ENCODE measurements around the gene DNM2. TPM values are rescaled to one million over a fixed set of nuclear protein-coding genes. Genes with fewer than 3 reads are reported as not detected.

Gene DNM2
- total and polyA plus RNA-seq, 9 of the 15 experiments (the other 6 are each of a cell fraction or from before 2014, with no cell fraction given): 2.2 to 161 (median 72.6) TPM

- TF ChIP-seq MTA1 (IDR thresholded peaks at IDR 0.05; ENCODE audit: borderline replicate concordance) (0 out of 2 replicates have a peak, but pooled peaks have one; percentile 14), ZNF274 (IDR thresholded peaks at IDR 0.05; ENCODE audit: borderline replicate concordance, low read depth, low read length) (no peak), ZNF3 (CRISPR knock-in tag; IDR thresholded peaks at IDR 0.05) (no peak), TAF15 (IDR thresholded peaks at IDR 0.05; ENCODE audit: low read depth, low read length) (no peak), PATZ1 (CRISPR knock-in tag; IDR thresholded peaks at IDR 0.05; ENCODE audit: borderline replicate concordance) (no peak), RFX5 (IDR thresholded peaks at IDR 0.05; ENCODE audit: low read depth, low read length) (no peak), ZNF436 (CRISPR knock-in tag; IDR thresholded peaks at IDR 0.05) (no peak), ZBTB26 (CRISPR knock-in tag; IDR thresholded peaks at IDR 0.05) (no peak), ZNF398 (CRISPR knock-in tag; IDR thresholded peaks at IDR 0.05) (no peak), HOXB6 (CRISPR knock-in tag; IDR thresholded peaks at IDR 0.05; ENCODE audit: borderline replicate concordance) (no peak), ILF3 (IDR thresholded peaks at IDR 0.05; ENCODE audit: borderline replicate concordance) (no peak), MXD1 (CRISPR knock-in tag; IDR thresholded peaks at IDR 0.05; ENCODE audit: borderline replicate concordance, poor library complexity, severe bottlenecking) (no peak), GTF3C2 (IDR thresholded peaks at IDR 0.05; ENCODE audit: borderline replicate concordance, extremely low read depth, insufficient read length) (no peak), DNMT1 (IDR thresholded peaks at IDR 0.05) (no peak), CCNT2 (IDR thresholded peaks at IDR 0.05; ENCODE audit: borderline replicate concordance, extremely low read depth, insufficient read length, low read depth, low read length) (peak; percentile 82), ATF6 (CRISPR knock-in tag; IDR thresholded peaks at IDR 0.05) (no peak)
Measured at GRCh38 chr19:10748927-10749434, 31.1 kb downstream of the DNM2 start (continued).
